Measurements from ENCODE around the gene PRDM8. TPM values are rescaled to one million over a fixed set of nuclear protein-coding genes. Genes with fewer than 3 reads are reported as not detected.

PRDM8 gene
- total RNA-seq, 4 donors from 2014 or later, result 24.1 to 63.5 (median 34.3) TPM

GRCh38 chr4:80182237-80182866 lies 15.0 kb upstream of the PRDM8 start:
- Histone ChIP-seq H3K9me3 (peaks cover 0 to 14% (median 10%) of the 10 kb centered on the region in 4 donors), H3K27ac (replicated peaks in 1 of 4) (peak overlapping the region in 2 of 4 donors; percentile 25 to 89), H3K4me1 (peaks cover 32 to 43% (median 40%) of the 10 kb centered on the region in 4 donors), H3K36me3 (no peaks in the 10 kb centered on the region), H3K4me3 (no peak overlapping the region), H3K27me3 (no peaks in the 10 kb centered on the region)
- peak; percentile 90 for DNase-seq (ENCODE audit: extremely low spot score)
- 60% methylated on average over 10 of the region's 10 CpGs for WGBS
- intact Hi-C loops (cut with DNase I), result loop anchor here (5.0 to 10.0 kb wide), 3 partner anchors 110 to 1228 kb away; partner anchors contain the start of gene ANTXR2
- no peak for TF ChIP-seq POLR2AphosphoS5 (IDR thresholded peaks at IDR 0.05)
- TF ChIP-seq POLR2A (IDR thresholded peaks at IDR 0.05; ENCODE audit: low read depth), result no peak
- no peak for TF ChIP-seq CTCF (IDR thresholded peaks at IDR 0.05)
- TF ChIP-seq EP300 (IDR thresholded peaks at IDR 0.05), result no peak

- H3K27ac ChIP-seq (replicated peaks in 1 of 4), result peak overlapping the region; percentile 86 to 93 (median 88)
- H3K36me3 ChIP-seq, result peaks cover 0 to 1% (median 0%) of the 10 kb centered on the region in 4 donors
- H3K4me3 ChIP-seq, result peak overlapping the region; percentile 73 to 97 (median 85)
- no peaks in the 10 kb centered on the region for H3K27me3 ChIP-seq
- intact Hi-C loops (cut with DNase I), result loop anchor here (5.0 to 10.0 kb wide), 3 partner anchors 111 to 1229 kb away; partner anchors contain the start of gene ANTXR2
- H3K4me1 ChIP-seq, result peaks cover 32 to 48% (median 45%) of the 10 kb centered on the region in 4 donors
- TF ChIP-seq EP300 (IDR thresholded peaks at IDR 0.05), result no peak
- TF ChIP-seq CTCF (IDR thresholded peaks at IDR 0.05), result no peak
- WGBS, result 15% methylated on average over 17 of the region's 54 CpGs
- H3K9me3 ChIP-seq, result peaks cover 0 to 12% (median 8%) of the 10 kb centered on the region in 4 donors
- DNase-seq (ENCODE audit: extremely low spot score), result peak; percentile 93
These were observed 13.9 kb upstream of the PRDM8 start for GRCh38 chr4:80183250-80184052.

- under 1% methylated on average over 36 of the region's 46 CpGs for WGBS
These were observed 13.1 kb upstream of the PRDM8 start for GRCh38 chr4:80184053-80184824.

More at GRCh38 chr4:80184053-80184824, 13.1 kb upstream of the PRDM8 start:
- intact Hi-C loops (cut with DNase I), result loop anchor here (5.0 to 10.0 kb wide), 3 partner anchors 112 to 1229 kb away; partner anchors contain the start of gene ANTXR2
- Histone ChIP-seq H3K36me3 (peaks cover 0 to 9% (median 0%) of the 10 kb centered on the region in 4 donors), H3K27me3 (no peaks in the 10 kb centered on the region), H3K4me3 (peak overlapping the region; percentile 73 to 97 (median 85)), H3K4me1 (peaks cover 32 to 56% (median 47%) of the 10 kb centered on the region in 4 donors), H3K27ac (replicated peaks in 1 of 4) (peak overlapping the region; percentile 86 to 93 (median 88)), H3K9me3 (peaks cover 0 to 4% (median under 1%) of the 10 kb centered on the region in 4 donors)
- TF ChIP-seq POLR2A (IDR thresholded peaks at IDR 0.05; ENCODE audit: low read depth) (no peak), CTCF (IDR thresholded peaks at IDR 0.05) (peak; percentile 88 to 96 (median 90)), POLR2AphosphoS5 (IDR thresholded peaks at IDR 0.05) (peak; percentile 43 to 75)
- no peak for DNase-seq (ENCODE audit: extremely low spot score)

Data from esophagus muscularis mucosa (tissue), 4 donors.